ACHN (cell line): Measurements from ENCODE around the gene SKIC2.
"Not testable (repeated sequence)": the region's sequence is repeated elsewhere in the genome, so short reads cannot be mapped to it uniquely, and the experiment has no call there.

Experiments
- DNase-seq: peaks from one replicate; pipeline ENCODE4 v3.0.0-alpha.2; 2015
- in situ Hi-C: cut with HindIII; loops from 2 replicates; pipeline ENCODE4 v1.10.0; 2017; ENCODE audit warnings: low sequenced_read_pairs, low pct_ligation_motif_present, low pct_unique_long_range_greater_than_20kb

The SKIC2 gene

GRCh38 chr6:31980998-31981397, 22.0 kb downstream of the SKIC2 start:
- DNase-seq, in situ Hi-C loops: not testable (repeated sequence)

DNA sequence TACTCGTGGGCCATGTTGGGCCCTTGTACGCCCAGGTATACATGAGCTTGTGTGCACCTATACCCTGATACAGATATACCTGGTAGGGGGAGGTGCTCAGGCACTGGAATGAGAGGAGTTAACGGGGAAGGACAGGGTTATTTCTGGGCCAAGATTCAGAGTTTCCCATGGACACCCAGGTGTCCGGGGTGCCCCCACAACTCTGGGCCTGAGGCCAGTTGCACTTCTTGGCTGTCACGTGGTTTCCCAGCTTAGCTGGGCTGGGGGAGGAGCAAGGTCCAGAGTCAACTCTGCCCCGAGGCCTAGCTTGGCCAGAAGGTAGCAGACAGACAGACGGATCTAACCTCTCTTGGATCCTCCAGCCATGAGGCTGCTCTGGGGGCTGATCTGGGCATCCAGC, 22.8 kb downstream of the SKIC2 start, which contains the start of gene C4A:
C4A (plus strand) TSS at position 314 of the 400 bp plus-strand sequence; CDS start at position 365, 51 bp downstream.
- in situ Hi-C loops, DNase-seq: not testable (repeated sequence)

GRCh38 chr6:31989363-31989762, 30.4 kb downstream of the SKIC2 start:
- DNase-seq, in situ Hi-C loops: not testable (repeated sequence)

DNA sequence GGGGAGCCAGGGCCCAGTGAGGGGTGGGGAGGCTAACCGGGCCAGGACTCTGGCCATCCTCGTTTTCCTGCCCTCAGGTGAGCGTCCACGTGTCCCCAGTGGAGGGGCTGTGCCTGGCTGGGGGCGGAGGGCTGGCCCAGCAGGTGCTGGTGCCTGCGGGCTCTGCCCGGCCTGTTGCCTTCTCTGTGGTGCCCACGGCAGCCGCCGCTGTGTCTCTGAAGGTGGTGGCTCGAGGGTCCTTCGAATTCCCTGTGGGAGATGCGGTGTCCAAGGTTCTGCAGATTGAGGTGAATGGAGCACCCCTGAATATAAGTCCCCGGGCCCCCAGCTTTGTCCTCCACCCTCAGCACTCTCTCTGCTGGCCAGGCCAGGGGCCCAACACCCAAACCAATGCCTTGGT, 35.4 kb downstream of the SKIC2 start:
- in situ Hi-C loops, DNase-seq: not testable (repeated sequence)

GRCh38 chr6:31996385-31996784, 37.4 kb downstream of the SKIC2 start:
- in situ Hi-C loops, DNase-seq: not testable (repeated sequence)

DNA sequence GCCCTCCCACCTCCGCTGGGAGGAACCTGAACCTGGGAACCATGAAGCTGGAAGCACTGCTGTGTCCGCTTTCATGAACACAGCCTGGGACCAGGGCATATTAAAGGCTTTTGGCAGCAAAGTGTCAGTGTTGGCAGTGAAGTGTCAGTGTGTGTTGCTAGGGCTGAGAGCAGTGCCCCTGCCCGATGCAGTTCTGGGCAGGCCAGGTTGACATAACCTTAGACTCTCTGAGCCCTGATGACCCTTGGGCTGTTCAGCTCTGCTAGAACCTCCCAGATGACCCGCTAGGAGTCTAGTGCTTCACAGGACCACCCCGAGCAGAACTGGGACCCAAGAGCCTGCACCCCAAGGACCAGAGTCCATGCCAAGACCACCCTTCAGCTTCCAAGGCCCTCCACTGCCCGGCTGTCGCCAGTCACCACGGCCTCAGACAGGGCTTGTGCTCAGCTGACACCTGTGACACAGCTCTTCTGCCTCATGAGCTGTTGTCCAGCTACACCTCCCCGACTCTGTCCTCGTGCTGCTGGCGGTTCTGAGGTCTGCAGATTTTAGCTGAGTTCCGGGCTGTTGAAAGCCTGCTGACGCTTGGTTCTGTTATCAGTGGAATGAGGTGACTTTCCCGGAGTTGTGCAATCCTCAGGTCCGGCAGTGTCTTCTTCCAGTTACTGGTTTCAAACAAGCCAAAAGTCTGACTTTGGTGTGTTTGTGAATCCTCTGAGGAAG, 43.7 kb downstream of the SKIC2 start:
- in situ Hi-C loops, DNase-seq: not testable (repeated sequence)

- in situ Hi-C loops = not testable (repeated sequence)
Observed at GRCh38 chr6:32003301-32003700, 44.3 kb downstream of the SKIC2 start.

GRCh38 chr6:32004393-32004792, 45.4 kb downstream of the SKIC2 start:
- DNase-seq, in situ Hi-C loops: not testable (repeated sequence)

More at GRCh38 chr6:32003301-32003700, 44.3 kb downstream of the SKIC2 start:
- not testable (repeated sequence) for DNase-seq

GRCh38 chr6:32004864-32005537, 46.0 kb downstream of the SKIC2 start:
- not testable (repeated sequence) for DNase-seq

GRCh38 chr6:32005538-32005880, 46.5 kb downstream of the SKIC2 start:
- DNase-seq, in situ Hi-C loops: not testable (repeated sequence)

More at GRCh38 chr6:32004864-32005537, 46.0 kb downstream of the SKIC2 start:
- in situ Hi-C loops = not testable (repeated sequence)

DNA sequence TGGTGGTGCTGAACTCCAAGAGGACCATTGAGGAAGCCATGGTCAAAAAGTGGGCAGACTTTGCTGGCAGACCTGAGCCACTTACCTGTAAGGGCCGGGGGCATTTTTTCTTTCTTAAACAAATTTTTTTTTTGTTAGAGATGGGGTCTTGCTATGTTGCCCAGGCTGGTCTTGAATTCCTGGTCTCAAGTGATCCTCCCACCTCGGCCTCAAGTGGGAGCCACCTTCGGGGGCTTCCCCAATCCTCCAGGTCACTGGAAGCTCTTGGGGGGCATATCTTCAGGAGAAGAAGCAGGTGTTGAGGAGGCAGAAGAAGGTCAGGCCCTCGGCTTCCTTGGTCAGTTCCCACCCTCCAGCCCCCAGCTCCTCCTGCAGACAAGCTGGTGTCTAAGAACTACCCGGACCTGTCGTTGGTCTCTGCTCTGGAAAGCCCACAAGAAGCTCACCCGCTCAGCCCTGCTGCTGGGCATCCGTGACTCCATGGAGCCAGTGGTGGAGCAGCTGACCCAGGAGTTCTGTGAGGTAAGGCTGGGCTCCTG, 47.1 kb downstream of the SKIC2 start:
- in situ Hi-C loops, DNase-seq: not testable (repeated sequence)

GRCh38 chr6:32007086-32007485, 48.1 kb downstream of the SKIC2 start:
- DNase-seq, in situ Hi-C loops: not testable (repeated sequence)

DNA sequence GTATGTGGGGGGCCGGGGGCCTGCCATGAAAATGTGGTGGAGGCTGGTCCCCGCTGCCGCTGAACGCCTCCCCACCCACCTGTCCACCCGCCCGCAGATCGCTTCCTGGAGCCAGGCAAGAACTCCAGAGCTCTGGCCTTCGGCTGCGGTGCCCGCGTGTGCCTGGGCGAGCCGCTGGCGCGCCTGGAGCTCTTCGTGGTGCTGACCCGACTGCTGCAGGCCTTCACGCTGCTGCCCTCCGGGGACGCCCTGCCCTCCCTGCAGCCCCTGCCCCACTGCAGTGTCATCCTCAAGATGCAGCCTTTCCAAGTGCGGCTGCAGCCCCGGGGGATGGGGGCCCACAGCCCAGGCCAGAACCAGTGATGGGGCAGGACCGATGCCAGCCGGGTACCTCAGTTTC, 49.1 kb downstream of the SKIC2 start:
- in situ Hi-C loops, DNase-seq: not testable (repeated sequence)

GRCh38 chr6:32008616-32009015, 49.6 kb downstream of the SKIC2 start:
- DNase-seq, in situ Hi-C loops: not testable (repeated sequence)

DNA sequence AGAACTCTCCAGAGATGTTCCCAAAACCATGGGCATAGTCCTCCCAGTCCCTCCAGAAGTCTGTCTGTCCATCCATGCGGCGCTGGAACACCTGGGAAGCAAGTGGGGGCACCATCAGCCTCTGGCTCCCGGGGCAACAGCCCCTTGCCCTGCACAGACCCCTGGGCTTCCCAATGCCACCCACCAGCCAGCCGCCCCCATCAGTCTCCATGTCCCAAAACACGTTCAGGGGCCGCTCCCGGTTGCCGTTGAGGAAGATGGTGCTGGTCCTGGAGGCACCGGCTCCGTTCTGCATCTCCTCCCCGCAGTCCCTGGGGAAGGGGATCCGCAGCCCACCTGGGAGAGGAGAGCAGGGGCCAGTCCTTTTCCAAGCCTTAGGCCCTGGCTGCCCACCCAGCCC, 50.6 kb downstream of the SKIC2 start:
- in situ Hi-C loops, DNase-seq: not testable (repeated sequence)

DNA sequence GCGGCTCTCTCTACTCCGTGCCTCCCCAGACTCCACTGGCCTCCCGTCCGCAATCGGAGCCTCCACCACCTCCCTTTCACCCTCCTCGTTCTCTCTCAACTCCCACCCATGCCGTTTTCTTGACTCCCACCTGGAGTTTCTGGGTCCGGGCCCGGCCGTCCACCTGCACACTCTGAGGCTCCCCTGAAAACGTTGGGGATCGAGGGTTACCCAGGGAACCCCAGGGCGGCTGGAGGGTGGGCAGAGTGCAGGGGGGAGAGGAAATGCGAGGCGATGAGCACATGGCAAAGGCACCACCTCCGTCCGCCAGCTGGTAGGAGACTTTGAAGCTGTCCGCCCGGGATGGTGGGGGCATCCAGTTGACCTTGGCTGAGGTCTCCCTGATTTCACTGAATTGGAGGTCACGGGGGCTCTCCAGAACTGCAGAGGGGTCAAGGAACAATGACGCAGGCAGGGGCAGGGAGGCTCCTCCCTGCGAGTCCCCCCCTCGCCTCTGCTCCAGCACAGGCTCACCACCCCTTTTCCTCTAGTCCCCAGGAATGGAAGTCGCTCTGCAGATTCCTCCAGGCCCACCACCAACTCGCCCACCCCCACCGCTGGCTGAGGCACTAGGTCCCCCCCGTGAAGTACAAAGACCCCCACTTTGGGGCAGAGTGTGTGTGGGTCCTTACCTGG, 52.0 kb downstream of the SKIC2 start:
- DNase-seq, in situ Hi-C loops: not testable (repeated sequence)

DNA sequence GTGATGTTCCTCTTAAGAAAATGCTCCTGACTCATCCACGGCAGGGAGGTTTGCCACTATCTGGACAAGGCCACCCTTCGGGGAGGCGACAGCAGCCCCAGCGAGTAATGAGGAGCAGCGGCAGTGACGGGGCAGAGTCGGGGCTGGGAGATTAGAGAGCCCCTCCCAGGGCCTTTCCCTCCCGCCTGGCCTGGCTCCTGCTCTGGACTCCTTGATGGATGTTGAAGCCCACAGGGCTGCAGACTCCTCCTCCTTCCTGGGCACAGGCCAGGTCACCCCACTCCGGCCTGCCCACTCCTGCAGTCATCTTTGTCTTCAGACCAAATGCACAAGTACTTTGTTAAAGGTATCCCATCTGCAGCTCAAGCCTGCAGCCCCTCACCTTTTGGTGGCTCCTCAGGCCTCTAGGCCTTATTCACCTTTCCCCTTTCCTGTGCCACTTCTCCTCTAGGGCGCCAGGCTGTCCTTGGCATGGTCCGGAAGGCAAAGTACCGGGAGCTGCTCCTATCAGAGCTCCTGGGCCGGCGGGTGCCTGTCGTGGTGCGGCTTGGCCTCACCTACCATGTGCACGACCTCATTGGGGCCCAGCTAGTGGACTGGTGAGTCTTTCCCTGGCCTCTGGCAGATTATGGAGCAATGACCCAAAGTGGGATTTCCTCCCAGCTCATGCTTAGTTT, 54.1 kb downstream of the SKIC2 start:
- in situ Hi-C loops, DNase-seq: not testable (repeated sequence)

DNA sequence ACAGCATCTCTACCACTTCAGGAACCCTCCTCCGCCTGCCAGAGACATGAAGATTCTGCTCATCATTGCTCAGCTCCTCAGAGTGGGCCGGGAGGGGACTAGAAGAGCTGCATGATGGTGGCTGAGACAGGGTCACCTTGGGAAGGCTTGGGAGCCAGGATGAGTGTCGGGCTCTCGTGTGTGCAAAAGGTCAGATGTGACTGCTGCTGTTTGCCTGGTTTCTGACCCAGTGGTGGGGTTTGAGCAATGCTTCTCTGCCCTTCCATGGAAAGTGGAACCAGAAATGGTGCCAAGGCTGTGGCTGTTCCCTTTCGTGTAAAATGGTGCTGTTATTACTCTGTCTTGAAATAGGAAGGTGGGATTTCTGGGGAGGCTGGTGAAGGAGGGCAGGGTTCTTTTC, 54.8 kb downstream of the SKIC2 start:
- DNase-seq, in situ Hi-C loops: not testable (repeated sequence)
